IPS-NIHi7 (cell line): ENCODE results near the gene DISP2.

Experiments used
- DNase-seq: peaks from one replicate; pipeline ENCODE4 v3.0.0; 2012; ENCODE audit warnings: mixed read lengths; ENCODE audit errors: extremely low spot score

The DISP2 gene

DNA sequence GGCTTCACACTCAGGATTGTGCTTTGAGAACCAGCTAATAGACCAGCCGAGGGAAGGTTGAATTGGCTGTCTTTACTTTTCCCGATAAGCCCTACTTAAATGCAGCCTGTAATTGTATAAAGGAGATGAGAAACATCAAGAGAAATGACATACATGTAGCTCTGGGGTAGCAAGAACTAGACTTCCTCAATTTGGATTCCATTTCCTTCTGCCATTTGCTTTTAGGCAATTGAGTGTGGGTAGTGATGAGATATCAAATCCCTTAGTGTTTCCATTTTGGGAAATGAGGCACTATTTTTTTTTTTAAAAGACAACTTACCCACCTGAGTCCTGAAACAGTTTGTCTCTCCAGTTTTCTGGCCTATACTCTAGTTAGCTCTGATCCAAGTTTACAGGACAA is 32.3 kb upstream of the DISP2 start:
- no peak for DNase-seq

DNA sequence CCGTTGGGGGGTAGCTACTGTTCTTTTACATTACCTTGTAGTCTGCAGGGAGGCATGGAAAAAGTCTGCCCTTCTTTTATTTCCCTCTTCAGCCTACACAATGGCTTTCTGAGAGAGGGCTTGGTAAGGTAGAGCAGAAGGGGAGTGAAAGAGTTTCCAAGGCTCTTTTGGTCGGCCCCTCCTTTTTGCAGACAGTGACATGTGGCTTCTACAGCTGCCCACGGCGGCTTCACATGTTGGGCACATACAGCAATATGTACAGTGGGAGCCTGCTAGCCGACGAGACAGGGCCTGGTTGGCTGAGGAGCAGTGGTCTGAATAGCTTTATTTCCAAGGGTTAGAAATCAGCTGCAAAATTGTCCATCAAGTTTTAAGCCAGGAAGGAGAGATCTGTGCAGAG is 30.6 kb upstream of the DISP2 start:
- no peak for DNase-seq

DNA sequence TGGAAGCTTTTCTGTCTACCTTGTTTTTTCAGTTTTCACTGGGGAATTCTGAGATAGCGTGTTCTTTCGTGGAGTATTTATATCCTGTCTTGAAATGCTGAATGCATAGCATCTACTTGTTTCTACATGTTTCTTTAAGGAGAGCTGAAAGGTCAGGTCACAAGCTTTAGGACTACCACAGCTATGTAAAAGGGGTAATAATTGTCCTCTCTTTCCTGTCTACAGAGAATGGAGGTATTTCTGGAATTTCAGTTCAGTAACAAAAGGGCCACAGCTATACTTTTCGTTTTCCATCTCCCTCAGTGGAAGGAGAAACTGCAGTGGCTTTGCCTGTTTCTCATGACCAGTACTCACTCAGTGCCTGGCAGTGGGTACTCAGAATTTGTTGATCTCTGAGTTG is 29.8 kb upstream of the DISP2 start:
- no peak for DNase-seq

DNA sequence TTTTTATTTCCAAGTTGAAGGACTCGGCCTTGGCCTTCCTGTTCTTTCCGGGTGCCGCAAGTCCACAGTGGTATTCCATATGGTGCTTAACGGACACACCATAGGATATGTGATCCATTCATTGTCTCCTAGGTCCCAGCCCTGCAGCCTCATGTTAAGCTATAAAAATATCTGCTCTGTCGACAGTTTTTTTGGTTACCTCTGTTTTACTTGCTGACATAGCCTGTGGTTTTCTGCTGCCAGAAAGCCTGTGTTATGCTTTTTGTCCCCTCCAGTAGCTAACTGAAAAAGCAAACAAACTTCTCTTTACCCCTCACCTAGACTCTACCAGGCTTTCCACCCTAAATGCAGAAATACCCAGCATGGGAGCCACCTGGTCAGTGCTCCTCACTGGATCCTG is 29.3 kb upstream of the DISP2 start:
- no peak for DNase-seq

DNA sequence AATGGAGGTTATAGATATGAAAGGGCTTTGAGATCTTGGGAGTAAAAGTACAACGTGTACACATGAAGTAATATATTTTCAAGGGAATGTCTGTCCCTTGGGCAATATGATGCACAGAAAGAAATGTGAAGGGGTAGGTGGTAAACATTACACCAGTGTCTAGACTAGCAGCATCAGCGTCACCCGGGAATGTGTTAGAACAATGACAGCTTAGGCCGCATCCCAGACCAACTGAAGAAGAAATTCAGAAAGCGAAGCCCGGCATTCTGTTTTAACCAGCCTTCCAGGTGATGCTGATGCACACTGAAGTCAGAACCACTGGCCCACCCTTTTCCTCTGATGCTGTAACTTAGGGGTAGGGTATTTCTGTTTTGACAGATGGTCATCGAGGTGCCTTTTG is 28.2 kb upstream of the DISP2 start:
- no peak for DNase-seq

DNA sequence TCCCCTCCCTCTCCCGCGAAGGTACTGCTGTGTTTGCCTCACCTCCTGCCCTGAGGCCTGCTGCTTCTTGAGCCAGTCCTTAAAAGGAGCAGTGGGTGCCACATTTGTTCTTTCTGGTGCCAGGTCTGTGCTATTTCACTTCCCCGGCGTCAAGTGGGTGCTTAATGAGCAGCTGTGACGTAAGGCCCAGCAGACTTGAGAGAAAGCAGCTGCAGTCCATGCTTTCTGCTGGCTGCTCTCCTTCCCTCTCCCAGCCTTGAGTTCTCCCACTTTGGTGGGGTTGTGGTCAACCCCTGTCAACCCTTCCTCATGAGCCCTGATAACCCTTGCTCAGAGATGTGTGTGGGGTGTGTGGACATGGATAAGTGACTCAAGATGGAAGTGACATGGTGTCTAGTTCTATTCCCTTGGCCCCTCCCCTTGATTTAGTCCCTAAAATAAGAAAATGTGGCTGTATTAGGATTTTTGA is 27.6 kb upstream of the DISP2 start:
- no peak for DNase-seq

DNA sequence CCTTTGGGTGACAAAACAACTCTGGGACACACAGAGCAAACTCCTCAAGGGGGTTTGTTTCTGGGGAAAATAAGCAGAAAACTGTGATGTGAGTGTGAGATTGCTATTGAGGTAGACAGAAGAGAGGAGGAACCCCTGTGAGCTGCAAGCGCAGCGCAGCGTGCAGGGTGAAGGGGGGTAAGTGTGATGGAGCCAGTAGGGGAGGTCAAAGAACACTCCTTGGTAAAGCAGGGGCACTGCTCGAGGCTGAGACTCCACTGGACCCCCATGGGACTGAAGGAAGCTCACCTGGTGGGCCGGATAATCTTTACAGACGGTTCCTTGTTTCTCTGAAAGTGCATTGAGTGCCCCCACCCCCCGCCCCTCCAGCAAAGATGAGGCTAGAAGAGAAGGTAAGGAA is 27.0 kb upstream of the DISP2 start:
- DNase-seq = no peak

DNA sequence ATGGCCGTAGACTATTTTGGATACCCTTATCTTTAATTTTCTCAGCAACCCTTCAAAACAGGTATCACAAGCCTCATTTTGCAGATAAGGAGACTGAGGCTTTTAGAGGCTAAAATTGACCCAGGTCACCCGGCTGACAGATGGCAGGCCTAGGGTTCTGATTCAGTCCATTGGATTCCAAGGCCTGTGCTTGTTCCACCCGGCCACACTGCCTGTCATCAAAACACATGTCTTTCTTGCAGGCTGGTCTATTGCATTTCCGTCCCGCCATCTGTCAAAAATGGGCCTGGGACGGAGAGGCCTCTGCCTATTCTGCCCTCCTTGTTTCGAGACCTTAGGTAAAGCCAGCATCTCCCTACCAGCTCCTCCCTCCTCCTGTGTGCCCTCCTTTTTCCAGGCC is 26.4 kb upstream of the DISP2 start:
- DNase-seq = no peak

DNA sequence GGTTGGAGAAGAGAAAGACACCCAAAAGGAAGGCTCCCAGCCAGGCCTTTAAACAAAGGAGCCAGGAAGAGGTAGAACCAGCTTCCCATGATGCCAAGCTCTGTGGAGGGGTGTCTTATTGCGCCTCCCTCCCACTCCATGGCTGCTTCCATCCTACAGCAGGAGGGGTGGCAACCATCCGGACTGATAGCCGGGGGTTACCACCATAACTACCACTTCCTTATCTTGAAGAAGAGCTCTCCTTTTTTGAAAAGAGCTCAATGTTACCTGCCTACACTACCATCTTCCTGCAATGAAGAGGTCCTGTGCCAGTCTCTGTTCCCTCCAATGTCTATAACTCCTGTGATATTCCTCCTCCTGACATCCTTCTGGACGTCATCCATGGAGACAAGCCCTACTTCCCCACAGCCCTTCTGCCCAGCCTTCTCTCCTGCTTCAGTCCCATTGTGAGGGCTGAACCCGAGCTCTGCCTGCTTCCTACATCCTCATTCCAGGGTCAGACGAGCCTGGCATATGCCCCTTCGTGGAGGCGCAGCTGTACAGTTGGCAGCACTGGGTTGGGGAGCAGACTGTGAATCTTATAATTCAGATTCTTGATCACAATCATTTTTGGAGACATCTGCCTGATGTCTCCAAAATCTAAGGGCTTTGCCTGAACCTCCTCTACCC is 25.8 kb upstream of the DISP2 start:
- no peak for DNase-seq

DNA sequence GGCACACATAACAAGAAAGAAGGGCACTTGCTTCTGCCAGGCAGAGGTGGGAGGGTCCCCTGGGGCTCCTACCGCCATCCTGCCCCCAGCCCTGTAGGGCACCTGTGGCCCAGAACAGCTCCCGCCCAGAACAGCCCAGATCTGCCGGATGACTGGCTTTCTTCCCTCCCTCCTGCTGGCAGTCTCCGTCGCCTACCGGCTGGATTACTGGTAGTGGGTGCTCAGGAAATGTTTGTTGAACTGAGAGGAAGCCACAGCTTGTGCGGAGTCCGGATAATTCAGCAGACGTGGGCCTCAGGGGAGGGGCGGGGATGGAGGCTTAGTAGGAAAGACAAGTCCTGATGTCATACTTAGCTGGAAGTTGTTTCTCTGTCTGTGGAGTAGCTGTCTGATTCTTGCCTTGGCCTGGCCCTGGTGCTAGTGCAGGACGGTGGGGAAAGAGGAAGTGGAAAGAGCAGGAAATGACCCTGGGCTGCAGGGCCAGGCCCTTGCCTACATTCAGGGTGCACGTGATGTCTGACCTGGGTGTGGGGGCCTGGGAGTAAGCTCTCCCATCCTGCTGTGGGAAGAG is 24.0 kb upstream of the DISP2 start:
- DNase-seq = no peak

DNA sequence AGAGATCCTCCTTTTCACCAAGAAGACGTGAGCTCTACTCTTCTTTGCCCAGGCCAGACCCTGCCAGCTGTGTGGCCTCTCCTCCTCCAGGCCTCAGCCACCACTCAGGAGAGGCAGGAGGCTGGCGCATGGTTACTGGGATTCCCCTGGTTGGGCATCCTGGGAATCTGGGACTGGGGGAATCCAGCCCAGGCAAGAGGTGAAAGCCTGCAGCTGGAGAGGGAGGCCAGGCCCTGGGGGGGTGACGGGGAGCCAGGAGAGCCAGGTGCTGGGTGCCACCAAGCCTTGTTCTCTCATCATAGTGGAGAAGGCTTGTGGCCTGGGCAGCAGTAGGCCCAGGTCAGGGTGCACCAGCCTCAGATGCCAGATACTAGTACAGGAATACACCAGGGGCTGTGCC is 23.5 kb upstream of the DISP2 start:
- no peak for DNase-seq

DNA sequence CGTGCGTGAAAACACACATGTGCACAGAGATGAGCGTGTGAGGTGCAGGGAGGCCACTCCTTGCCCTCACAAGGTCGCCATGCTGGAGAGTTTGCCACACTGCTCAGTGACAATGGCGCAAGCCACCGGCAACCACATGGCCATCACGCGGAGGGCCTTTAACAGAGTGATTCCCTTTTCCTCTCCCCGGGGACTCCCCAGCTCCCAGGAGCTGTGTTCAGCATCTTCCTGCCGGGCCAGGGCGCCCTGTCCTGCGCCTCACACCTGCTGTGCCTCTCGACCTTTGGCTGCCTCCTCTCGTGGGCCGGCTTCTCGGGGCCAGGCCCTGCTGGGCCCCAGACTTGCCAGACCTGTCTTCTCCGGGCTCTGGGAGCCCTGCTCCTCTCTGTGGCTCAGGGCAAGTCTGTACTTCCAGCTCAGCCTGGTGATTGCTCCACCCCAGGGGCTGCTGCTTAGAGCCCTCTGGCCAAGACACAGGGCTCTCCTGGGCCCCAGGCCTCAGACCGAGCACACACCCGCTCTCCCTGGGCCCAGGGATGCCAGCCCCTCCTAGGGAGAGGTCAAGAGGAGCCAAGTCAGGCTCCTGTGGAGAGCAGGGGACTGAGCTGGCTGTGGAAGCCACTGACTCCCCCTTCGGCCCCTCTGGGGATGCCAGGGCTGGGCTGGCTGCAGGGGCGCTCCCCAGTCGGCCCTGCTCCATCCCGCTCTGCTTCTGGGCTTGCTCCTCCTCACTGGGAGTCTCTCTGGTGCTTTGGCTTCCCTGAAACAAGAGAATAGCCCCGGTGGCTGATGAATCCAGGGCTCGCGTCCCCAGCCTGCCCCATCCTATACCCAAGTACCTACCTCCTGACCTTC is 22.9 kb upstream of the DISP2 start:
- no peak for DNase-seq

DNA sequence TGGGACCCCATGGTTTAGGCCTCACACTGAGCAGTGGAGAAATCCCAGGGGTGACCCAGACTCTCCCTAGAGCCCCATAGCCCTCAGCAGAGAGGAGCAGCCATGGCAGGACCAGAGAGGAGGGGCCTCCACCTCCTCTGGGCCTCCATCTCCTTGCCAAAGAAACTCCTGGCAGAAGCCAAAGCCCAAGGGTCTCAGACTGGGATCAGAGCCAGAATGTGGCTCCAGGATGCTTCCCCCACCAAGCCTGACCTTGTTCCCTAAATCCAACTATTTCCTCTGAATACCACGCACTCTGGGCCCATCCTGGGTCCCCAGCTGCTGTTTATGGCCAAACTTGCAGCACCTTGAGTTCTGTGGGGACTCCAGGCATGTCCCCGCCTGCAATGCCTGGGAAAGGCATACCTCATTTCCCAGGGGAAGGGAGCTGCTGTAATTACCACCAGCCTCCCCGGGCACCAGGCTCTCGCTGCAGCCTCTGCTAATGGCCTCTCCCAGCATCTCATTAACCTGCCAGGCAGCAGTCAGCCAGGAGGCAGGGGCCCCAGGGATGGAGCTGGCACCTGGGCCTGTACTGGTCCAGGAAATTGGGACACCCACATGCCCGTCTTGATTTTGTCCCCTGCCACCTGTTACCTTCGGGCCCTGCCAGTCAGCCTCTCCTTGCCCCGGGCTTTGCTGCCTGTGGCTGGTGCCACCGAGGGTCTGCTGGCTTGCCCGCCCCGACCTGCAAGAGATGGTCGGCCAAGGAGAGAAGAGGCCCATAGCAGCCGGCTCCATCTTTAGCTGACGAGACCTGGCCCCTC is 21.9 kb upstream of the DISP2 start:
- no peak for DNase-seq

DNA sequence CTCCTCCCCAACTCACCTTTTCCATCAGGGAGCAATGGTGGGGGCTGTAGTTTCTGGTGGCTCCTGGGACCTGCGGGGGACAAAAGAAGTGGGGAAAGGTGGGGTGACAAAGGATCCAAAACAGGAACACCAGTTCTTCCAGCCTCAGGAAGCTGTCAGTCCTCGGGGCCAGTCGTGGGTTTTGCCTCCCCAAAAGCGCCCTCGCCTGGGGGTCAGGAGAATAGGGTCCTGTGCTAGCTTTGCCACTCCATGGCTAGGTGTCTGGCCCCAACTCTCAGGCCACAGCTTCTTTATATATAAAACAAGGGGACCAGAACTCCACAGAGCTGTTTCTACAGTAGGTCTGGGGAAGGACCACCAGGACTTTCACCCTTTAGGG is 21.3 kb upstream of the DISP2 start:
- DNase-seq = peak; percentile 76

DNA sequence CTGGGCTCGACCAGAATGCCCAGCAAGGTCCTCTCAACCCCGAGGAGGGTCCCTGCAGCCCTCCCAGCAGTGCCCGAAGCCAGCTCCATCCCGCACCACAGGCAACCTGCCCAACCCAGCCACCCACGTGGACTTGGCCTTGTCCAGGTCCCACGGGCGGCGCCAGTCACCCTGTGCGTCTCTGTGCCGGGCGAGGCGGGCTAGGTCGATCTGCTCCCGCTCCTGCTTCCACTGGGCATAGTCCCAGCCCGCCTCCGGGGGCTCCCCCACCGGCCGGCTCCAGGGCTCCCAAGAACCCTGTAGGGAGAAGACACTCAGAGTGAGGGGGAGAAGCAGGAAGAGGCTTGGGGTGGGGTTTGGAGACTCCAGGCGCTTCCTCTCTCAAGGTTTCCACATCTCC is 20.4 kb upstream of the DISP2 start:
- no peak for DNase-seq

DNA sequence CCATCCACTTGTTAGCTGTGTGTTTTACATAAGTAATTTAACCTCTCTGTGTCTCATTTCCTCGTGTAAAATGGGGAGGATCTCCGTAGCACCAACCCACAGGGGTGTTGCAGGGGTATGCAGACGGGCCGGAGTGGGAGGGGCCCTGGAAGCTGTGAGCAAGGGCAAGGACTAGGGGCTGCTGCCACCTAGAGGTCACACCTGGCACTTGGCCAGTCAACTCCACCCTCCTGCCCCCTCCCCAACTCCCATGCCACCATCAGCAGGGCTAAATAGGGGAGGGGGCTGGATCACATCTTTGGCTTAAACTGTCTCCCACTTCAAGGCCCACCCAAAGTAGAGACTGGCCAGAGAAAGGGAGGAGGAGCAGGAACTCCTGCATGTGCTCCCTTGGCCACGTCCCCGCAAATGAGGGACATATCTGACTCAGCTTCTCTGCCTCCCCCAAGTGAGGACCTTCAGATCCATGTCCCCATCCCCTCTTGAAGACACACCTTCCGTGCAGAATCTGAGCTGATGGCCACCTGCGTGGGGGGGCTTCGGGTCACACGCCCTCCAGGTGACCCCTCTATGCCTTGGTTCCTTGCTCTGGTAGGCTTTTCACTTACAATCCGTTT is 19.9 kb upstream of the DISP2 start:
- peak; percentile 95 for DNase-seq

DNA sequence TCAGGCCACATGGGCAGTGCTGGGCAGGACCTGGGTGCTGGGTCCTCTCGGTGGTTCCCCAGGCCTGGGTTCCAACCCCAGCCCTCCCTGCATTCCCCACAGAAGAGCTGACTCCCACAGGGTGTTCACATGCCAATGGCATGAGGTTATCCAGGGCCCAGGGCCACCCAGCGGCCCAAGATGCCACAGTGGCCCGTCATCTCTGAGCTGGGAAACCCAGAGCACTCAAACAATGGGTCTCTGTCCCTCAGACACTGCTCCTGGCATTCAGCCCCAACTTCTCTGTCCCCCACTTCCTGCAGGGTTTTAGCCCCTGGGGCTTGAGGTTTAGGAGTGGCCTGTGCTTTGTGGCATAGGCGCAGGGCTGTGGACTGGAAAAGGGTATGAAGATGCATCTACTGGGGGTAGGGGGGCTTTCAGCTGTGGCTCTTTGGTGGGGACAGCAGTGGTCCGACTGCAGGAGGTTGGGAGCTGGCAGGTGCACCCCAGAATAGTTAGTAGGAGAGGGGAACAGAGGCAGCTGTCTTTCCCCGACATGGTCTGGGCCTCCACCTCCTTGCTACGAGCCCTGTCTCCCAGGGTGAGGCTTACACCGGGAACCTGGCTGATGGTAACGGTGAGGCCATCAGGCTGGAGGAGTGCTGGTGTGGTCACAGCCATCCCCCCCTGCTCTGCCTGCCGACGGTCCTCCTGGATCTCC is 18.9 kb upstream of the DISP2 start:
- DNase-seq = no peak

DNA sequence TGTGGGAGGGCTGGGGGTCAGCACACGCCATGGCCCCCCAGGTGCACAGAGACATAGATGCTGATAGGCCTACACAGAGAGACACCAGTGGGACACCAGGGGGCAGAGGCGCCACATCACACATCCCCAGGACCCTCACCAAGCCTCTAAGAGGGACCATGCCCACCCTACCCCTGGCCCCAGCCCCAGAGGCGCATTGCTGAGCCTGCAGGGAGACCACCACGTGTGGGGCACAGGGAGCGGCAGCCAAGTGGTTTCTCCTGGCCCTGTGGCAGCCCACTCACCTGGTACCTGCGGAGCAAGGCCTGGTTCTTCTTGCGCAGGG is 18.4 kb upstream of the DISP2 start:
- no peak for DNase-seq

DNA sequence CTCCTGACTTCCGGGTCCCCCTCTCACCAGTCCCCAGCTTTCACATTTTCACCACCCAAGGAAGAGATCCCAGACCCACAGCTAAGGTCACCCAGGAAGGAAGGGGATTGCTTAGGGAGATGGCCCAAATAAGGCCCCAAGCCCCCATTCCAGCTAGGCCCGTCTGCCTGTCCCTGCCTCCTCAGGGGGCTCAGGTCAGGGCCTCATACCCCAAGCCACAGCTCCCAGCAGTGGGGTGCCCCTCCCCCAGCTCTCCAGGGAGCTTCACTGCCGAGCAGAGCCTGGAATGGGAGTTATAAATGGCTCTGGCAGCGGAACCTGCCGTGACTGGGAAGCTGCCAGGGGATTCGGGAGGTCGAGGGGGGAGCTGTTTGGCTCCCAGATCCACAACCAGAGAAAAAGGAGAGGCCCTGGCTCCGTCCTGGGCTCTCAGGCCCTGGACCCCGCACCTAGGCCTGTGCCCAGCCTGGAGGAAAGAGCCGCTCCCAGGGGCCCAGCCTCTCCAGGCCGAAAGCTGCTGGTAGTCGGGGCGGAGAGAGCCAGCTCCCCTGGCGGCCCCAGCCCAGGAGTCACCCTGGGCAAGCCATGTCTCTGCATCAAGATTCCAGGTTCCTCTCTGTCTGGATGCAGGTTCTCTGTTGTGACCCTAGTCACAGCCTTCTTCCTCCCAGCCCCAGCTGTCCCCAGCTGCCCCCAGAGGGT is 17.8 kb upstream of the DISP2 start:
- DNase-seq = no peak

DNA sequence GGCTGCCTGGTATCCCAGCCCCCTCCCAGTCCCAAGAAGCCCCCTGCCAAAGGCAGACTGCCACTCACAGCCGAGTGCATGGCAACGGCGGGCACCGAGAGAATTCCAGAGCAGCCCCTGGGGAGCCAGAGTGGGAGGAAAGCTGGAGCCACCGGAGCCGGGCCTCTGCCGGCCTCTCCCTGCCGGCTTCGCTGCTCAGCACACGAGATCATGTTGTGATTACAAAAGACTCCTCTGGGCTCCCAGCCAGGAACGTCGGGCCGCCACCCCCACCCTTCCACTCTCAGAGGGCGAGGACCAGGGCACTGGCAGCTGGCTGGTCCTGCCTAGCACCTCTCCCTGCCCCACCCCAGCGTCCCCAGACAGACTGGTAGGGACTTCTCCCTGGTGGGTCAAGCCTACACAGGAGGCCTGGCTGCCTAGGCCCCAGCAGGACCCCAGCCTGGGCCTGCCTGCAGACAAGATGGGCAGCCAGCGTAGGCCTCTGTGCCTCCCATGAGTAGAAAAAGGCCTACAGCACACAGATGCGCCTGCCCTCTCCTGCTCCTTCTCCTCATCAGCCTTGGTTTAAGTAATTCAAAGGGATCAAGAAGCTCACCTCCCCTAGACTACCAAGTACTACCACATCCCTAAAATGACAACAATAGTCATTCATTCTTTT is 17.1 kb upstream of the DISP2 start, which contains the start of gene CCDC9B:
CCDC9B (minus strand) TSS at position 200 of the 661 bp plus-strand sequence; CDS start at position 80, 120 bp downstream.
- no peak for DNase-seq
